Fibroblast of pulmonary artery (primary cell): ENCODE results near the gene PTPRC.

ENCODE experiments used
- DNase-seq: peaks from one replicate; pipeline ENCODE4 v3.0.0-alpha.2; 2010; ENCODE audit warnings: low read depth
- H3K4me3 ChIP-seq: replicated peaks from 2 replicates; pipeline ENCODE4 v1.5.1; 2011; ENCODE audit warnings: low read depth, mild to moderate bottlenecking, control low read depth, low read length, moderate library complexity
- CTCF ChIP-seq: IDR thresholded peaks from 2 replicates; pipeline ENCODE4 v1.5.1; 2011; ENCODE audit warnings: mild to moderate bottlenecking, control low read depth, low read length, inconsistent platforms; ENCODE audit errors: missing control alignments

Gene PTPRC, protein sequence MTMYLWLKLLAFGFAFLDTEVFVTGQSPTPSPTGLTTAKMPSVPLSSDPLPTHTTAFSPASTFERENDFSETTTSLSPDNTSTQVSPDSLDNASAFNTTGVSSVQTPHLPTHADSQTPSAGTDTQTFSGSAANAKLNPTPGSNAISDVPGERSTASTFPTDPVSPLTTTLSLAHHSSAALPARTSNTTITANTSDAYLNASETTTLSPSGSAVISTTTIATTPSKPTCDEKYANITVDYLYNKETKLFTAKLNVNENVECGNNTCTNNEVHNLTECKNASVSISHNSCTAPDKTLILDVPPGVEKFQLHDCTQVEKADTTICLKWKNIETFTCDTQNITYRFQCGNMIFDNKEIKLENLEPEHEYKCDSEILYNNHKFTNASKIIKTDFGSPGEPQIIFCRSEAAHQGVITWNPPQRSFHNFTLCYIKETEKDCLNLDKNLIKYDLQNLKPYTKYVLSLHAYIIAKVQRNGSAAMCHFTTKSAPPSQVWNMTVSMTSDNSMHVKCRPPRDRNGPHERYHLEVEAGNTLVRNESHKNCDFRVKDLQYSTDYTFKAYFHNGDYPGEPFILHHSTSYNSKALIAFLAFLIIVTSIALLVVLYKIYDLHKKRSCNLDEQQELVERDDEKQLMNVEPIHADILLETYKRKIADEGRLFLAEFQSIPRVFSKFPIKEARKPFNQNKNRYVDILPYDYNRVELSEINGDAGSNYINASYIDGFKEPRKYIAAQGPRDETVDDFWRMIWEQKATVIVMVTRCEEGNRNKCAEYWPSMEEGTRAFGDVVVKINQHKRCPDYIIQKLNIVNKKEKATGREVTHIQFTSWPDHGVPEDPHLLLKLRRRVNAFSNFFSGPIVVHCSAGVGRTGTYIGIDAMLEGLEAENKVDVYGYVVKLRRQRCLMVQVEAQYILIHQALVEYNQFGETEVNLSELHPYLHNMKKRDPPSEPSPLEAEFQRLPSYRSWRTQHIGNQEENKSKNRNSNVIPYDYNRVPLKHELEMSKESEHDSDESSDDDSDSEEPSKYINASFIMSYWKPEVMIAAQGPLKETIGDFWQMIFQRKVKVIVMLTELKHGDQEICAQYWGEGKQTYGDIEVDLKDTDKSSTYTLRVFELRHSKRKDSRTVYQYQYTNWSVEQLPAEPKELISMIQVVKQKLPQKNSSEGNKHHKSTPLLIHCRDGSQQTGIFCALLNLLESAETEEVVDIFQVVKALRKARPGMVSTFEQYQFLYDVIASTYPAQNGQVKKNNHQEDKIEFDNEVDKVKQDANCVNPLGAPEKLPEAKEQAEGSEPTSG (N-terminal part only)

GRCh38 chr1:198638894-198639635 lies at the start of gene PTPRC:
TSS of gene PTPRC (plus strand) at chr1:198639040. CDS start at chr1:198639269, 229 bp downstream.
- no peak for TF ChIP-seq CTCF
- H3K4me3 ChIP-seq, result no peak within 1 kb of the TSS
- no peak for DNase-seq

- no peak overlapping the region for H3K4me3 ChIP-seq
- no peak for DNase-seq
- TF ChIP-seq CTCF, result no peak
These were observed 48.4 kb upstream of the PTPRC start for GRCh38 chr1:198590454-198590853.

- DNase-seq, result no peak
- no peak for TF ChIP-seq CTCF
- H3K4me3 ChIP-seq, result no peak overlapping the region
These were observed 43.1 kb upstream of the PTPRC start for GRCh38 chr1:198595765-198596164.

GRCh38 chr1:198597690-198598430 lies 41.0 kb upstream of the PTPRC start:
- no peak for DNase-seq
- no peak overlapping the region for H3K4me3 ChIP-seq
- TF ChIP-seq CTCF, result no peak

DNA sequence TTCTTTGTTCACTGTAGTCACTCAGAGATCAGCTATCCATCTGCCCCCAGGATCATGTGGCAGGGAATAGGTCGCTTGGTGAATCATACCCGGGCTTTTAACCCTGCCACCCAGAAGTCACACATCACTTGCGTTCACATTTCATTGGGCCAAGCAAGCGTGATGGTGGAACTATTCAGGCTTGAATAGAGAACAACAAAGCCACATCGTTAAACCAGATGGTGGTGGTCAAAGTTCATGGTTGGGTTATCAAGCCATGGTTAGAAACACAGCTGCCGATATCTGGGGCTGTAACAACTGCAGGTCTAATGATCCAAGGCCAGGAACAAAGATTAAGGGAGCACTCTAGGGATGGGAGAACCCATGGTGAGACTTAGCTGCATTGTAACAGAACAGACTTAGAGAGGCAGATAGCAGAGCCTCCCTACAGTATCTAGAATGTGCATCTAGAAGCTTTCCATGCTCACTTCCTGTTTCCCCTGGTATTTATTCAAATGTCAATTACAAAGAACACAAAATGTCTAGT lies 40.0 kb upstream of the PTPRC start:
- no peak for DNase-seq
- no peak overlapping the region for H3K4me3 ChIP-seq
- no peak for TF ChIP-seq CTCF

DNA sequence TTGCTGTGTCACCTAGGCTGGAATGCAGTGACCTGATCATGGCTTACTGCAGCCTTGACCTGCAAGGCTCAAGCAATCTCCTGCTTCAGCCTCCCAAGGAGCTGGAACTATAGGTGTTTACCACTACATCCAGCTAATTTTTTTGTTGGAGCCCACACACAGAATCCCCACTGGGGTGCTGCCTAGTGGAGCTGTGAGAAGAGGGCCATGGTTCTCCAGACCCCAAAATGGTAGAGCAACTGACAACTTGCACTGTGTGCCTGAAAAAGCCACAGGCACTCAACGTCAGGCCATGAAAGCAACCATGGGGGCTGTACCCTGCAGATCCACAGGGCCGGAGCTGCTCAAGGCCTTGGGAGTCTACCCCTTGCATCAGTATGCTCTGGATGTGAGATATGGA lies 39.1 kb upstream of the PTPRC start:
- no peak overlapping the region for H3K4me3 ChIP-seq
- no peak for TF ChIP-seq CTCF
- no peak for DNase-seq
